Esophagus muscularis mucosa (tissue), 4 donors: ENCODE data around the gene KLK1. TPM values are rescaled to one million over a fixed set of nuclear protein-coding genes. Genes with fewer than 3 reads are reported as not detected.
"Not testable (repeated sequence)": the region's sequence is repeated elsewhere in the genome, so short reads cannot be mapped to it uniquely, and the experiment has no call there.

ENCODE experiments used
- DNase-seq: peaks from one replicate; pipeline ENCODE4 v3.0.0-alpha.2; 2017; ENCODE audit errors: extremely low spot score
- H3K27ac ChIP-seq, 4 donors: fragments of 200-600 bp; sonication (generic); replicated peaks in 1 of 4; 1 replicate in 3 of 4; 2 replicates in 1 of 4; pipeline ENCODE4 v1.5.1; 2016 to 2019; ENCODE audit warnings: mild to moderate bottlenecking in 1 of 4
- H3K27me3 ChIP-seq, 4 donors: fragments of 200-600 bp; sonication (generic); one replicate each; pipeline versions ENCODE4 v1.5.1 to v1.6.0; 2016 to 2019
- H3K36me3 ChIP-seq, 4 donors: fragments of 200-600 bp; sonication (generic); one replicate each; pipeline ENCODE4 v1.5.1; 2016 to 2019
- H3K4me1 ChIP-seq, 4 donors: fragments of 200-600 bp; sonication (generic); one replicate each; pipeline ENCODE4 v1.5.1; 2016 to 2019
- H3K4me3 ChIP-seq, 4 donors: fragments of 200-600 bp; sonication (generic); 1 replicate in 2 of 4; 2 replicates in 2 of 4; pipeline ENCODE4 v1.5.1; 2016 to 2019; ENCODE audit warnings: mild to moderate bottlenecking in 4 of 4, moderate library complexity in 1 of 4
- H3K9me3 ChIP-seq, 4 donors: fragments of 200-600 bp; sonication (generic); 1 replicate in 3 of 4; 2 replicates in 1 of 4; pipeline ENCODE4 v1.5.1; 2016 to 2019
- EP300 ChIP-seq: sonication (generic); formaldehyde crosslinking; IDR thresholded peaks from one replicate; pipeline ENCODE4 v1.6.1; 2017; ENCODE audit warnings: antibody characterized with exemption
- POLR2A ChIP-seq: fragments of 450-650 bp; IDR thresholded peaks from one replicate; pipeline ENCODE4 v1.6.1; 2017; ENCODE audit warnings: antibody characterized with exemption, moderate library complexity, mild to moderate bottlenecking, low read depth
- POLR2AphosphoS5 ChIP-seq, 2 donors: sonication (generic); formaldehyde crosslinking; IDR thresholded peaks; one replicate each; pipeline ENCODE4 v1.6.1; 2017; ENCODE audit warnings: antibody characterized with exemption in 2 of 2
- WGBS: methylation state at CpG from one replicate; pipeline ENCODE4 v1.1.5; 2018; 5-methylcytosine and 5-hydroxymethylcytosine counted together
- intact Hi-C: fragments of 100-400 bp; cut with DNase I; formaldehyde crosslinking; loops from one replicate; pipeline ENCODE4 v1.15.1; 2023
- total RNA-seq, 4 donors: library from RNA; depleted of rRNA; stranded (reverse); fragments of >200 nt; gene quantifications; one replicate each; pipeline versions ENCODE4 v1.1.0 to v1.2.1, GENCODE V29; 2016
- TF ChIP-seq, protein P1 (sequence below), 3 experiments: fragments of 200-600 bp in 2 of 3; fragments of 450-650 bp in 1 of 3; sonication (generic) in 2 of 3; IDR thresholded peaks; one replicate each; pipeline ENCODE4 v1.5.1; 2017 to 2019; ENCODE audit warnings: antibody characterized with exemption in 3 of 3, mild to moderate bottlenecking in 2 of 3, moderate library complexity in 1 of 3

Gene KLK1
- total RNA-seq, 4 donors from 2014 or later = not detected

DNA sequence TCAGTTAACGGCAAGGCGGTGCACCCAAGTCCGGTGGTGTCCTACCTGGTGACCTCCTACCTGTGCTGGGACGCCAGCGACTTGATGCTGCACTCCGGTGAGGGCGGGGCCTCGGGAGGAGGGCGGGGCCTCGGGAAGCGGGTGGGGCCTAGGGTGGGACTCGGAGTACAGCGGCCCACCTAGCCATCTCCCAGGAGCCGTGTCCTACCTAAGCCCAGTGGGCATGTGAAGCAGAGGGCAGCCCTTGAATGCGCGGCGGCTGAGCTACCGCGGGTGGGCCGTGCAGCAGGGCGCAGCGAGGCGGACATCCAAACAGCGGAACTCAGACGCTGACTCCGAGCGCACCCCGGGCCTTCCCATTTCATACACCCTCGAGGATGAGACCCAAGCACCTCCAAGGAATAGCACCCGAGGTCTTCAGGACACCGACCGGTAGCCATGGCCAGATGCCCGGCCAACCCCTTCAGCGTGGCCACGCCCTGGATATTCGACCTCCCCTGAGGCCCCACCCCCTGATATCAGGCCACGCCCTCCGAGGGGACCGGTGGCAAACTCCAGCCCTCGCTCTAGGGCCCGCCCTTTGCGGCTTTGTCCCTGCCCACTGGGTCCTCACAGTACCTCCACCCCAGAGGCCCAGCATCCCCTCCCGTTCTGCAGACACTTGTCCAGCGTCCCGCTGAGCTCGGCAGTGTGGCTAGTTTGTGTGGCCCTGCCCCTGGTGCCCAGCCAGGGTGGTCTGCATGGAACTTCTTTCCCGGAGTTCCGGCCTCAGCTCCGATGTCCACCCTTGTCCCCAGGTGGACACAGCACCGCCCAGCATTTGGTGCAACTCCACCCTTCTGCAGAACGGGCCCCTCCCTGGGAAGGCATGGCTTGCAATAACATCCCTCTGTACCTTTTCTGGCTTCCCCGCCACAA lies 5.4 kb downstream of the KLK1 start:
- intact Hi-C loops = no loop called here
- 5% methylated on average over 27 of the region's 52 CpGs for WGBS
- H3K4me3 ChIP-seq = peak overlapping the region in 3 of 4 donors; percentile 24 to 45 (median 26)

DNA sequence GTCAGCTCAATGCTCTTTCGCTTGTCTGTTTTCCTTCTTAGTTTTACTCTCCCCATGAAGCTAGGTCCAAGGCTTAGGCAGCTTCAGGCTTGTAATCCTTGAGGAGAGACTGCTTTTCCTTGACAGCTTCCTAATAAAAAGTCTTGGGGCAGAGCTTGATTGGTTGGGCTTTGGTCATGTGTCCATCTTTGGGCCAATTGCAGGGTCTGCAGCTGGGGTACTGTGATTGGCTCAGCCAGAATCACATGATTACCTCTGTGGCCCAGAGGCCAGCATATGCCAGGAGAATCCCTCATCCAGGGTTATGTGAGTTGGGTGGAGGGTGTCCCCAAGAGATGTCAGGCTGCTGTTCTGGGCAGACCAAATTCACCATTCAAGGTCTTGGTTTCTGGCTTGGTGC lies 8.1 kb downstream of the KLK1 start:
- H3K4me3 ChIP-seq = no peak overlapping the region
- no peak for TF ChIP-seq EP300
- TF ChIP-seq POLR2A = no peak
- TF ChIP-seq, protein P1, sequence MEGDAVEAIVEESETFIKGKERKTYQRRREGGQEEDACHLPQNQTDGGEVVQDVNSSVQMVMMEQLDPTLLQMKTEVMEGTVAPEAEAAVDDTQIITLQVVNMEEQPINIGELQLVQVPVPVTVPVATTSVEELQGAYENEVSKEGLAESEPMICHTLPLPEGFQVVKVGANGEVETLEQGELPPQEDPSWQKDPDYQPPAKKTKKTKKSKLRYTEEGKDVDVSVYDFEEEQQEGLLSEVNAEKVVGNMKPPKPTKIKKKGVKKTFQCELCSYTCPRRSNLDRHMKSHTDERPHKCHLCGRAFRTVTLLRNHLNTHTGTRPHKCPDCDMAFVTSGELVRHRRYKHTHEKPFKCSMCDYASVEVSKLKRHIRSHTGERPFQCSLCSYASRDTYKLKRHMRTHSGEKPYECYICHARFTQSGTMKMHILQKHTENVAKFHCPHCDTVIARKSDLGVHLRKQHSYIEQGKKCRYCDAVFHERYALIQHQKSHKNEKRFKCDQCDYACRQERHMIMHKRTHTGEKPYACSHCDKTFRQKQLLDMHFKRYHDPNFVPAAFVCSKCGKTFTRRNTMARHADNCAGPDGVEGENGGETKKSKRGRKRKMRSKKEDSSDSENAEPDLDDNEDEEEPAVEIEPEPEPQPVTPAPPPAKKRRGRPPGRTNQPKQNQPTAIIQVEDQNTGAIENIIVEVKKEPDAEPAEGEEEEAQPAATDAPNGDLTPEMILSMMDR (IDR thresholded peaks at IDR 0.05) = no peak
- no peak for TF ChIP-seq POLR2AphosphoS5 (IDR thresholded peaks at IDR 0.05)
- intact Hi-C loops = no loop called here
- no peaks in the 10 kb centered on the region for H3K36me3 ChIP-seq
- DNase-seq = no peak
- peaks cover 0 to 85% (median 22%) of the 10 kb centered on the region in 4 donors for H3K27me3 ChIP-seq
- no peak overlapping the region for H3K27ac ChIP-seq
- WGBS = 89% methylated on average over 1 of the region's 1 CpG
- H3K9me3 ChIP-seq = peaks cover 0 to 6% (median 0%) of the 10 kb centered on the region in 4 donors
- peaks cover 3 to 15% (median 10%) of the 10 kb centered on the region in 4 donors for H3K4me1 ChIP-seq

More for the DNA sequence above, 5.4 kb downstream of the KLK1 start:
- Histone ChIP-seq H3K9me3 (peaks cover 0 to 6% (median 0%) of the 10 kb centered on the region in 4 donors), H3K27me3 (peaks cover 0 to 95% (median 28%) of the 10 kb centered on the region in 4 donors), H3K4me1 (peaks cover 3 to 21% (median 19%) of the 10 kb centered on the region in 4 donors), H3K36me3 (no peaks in the 10 kb centered on the region), H3K27ac (no peak overlapping the region)
- DNase-seq = no peak
- TF ChIP-seq POLR2AphosphoS5 (IDR thresholded peaks at IDR 0.05) = no peak
- TF ChIP-seq POLR2A = no peak
- TF ChIP-seq, protein P1 (IDR thresholded peaks at IDR 0.05) = no peak
- TF ChIP-seq EP300 = no peak

DNA sequence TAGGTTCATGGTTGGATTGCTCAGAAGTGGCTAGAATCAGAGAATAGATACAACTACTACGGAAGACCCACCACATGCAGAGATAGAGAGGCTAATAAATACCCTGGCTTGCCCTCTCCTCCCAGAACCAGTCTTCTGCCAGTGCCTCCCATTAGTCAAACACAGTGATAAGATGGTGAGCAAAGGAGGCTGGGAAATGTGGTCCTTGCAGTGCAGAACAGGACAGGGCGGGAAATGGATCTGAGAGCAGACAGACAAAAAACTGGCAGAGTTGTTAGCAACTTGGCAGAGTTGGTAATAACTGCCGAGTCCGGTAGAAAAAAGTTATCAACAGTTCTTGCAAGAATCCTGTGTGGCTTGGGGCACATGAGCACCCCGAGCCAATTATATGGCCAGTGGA lies 8.7 kb downstream of the KLK1 start:
- Histone ChIP-seq H3K4me3 (no peak overlapping the region), H3K27me3 (peaks cover 0 to 79% (median 20%) of the 10 kb centered on the region in 4 donors), H3K4me1 (peaks cover 3 to 9% (median 8%) of the 10 kb centered on the region in 4 donors), H3K27ac (no peak overlapping the region), H3K9me3 (peaks cover 0 to 6% (median 0%) of the 10 kb centered on the region in 4 donors), H3K36me3 (no peaks in the 10 kb centered on the region)
- WGBS = 80% methylated on average over 5 of the region's 5 CpGs
- no peak for DNase-seq
- intact Hi-C loops = no loop called here
- TF ChIP-seq, protein P1 (IDR thresholded peaks at IDR 0.05) = no peak
- no peak for TF ChIP-seq EP300
- no peak for TF ChIP-seq POLR2A
- TF ChIP-seq POLR2AphosphoS5 (IDR thresholded peaks at IDR 0.05) = no peak

DNA sequence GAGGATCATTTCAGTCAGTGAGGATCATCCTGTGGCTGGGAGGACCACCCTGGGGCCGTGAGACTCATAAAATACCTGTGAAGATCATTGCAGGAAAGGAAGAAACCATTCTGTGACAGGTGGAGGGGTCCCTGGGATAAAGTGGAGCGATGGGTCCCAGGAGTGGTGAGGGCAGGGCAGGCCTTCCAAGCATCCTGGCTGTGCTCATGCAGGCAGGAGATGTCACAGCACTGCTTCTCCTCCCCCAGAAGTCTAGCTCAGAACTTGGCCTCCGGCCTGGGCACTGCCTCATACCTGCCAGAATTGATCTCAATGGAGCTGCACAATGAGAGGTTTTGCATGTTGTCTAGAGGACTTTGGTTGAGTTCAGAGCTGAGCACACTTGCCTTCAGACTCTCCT lies 11.1 kb downstream of the KLK1 start:
- no peak for DNase-seq
- no peak for TF ChIP-seq POLR2AphosphoS5 (IDR thresholded peaks at IDR 0.05)
- intact Hi-C loops = no loop called here
- no peak overlapping the region for H3K4me3 ChIP-seq
- H3K4me1 ChIP-seq = no peaks in the 10 kb centered on the region
- H3K27ac ChIP-seq = no peak overlapping the region
- H3K27me3 ChIP-seq = peaks cover 0 to 55% (median 0%) of the 10 kb centered on the region in 4 donors
- WGBS = 72% methylated on average over 3 of the region's 3 CpGs
- H3K36me3 ChIP-seq = no peaks in the 10 kb centered on the region
- peaks cover 0 to 6% (median 0%) of the 10 kb centered on the region in 4 donors for H3K9me3 ChIP-seq

DNA sequence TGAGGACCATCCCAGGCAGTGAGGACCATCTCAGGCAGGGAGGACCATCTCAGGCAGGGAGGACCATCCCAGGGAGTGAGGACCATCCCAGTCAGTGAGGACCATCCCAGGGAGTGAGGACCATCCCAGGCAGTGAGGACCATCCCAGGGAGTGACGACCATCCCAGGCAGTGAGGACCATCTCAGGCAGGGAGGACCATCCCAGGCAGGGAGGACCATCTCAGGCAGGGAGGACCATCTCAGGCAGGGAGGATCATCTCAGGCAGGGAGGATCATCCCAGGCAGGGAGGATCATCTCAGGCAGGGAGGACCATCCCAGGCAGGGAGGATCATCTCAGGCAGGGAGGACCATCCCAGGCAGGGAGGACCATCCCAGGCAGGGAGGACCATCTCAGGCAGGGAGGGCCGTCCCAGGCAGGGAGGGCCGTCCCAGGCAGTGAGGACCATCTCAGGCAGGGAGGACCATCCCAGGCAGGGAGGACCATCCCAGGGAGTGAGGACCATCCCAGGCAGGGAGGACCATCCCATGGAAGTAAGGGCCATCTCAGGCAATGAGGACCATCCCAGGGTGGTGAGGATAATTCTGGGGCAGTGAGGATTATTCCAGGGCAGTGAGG lies 11.9 kb downstream of the KLK1 start:
- 40% methylated on average over 1 of the region's 3 CpGs for WGBS
- intact Hi-C loops = not testable (repeated sequence)

More for the DNA sequence above, 11.9 kb downstream of the KLK1 start:
- H3K4me3 ChIP-seq, H3K9me3 ChIP-seq, DNase-seq, H3K4me1 ChIP-seq, H3K36me3 ChIP-seq, H3K27ac ChIP-seq: not testable (repeated sequence)
- peaks cover 0 to 48% (median 0%) of the 10 kb centered on the region in 4 donors for H3K27me3 ChIP-seq
